B cell (primary cell): ENCODE results near the gene ELAVL2. TPM values are rescaled to one million over a fixed set of nuclear protein-coding genes. Genes with fewer than 3 reads are reported as not detected.

Experiments used
- ATAC-seq: fragments of 200-7000 bp; cut with Tn5 transposase; one replicate; pipeline ENCODE4 v1.10.0; 2021; ENCODE audit warnings: low read depth, mild to moderate bottlenecking, moderate number of reproducible peaks, moderate library complexity
- CTCF ChIA-PET: fragments of 350-600 bp; sonication (Branson Sonifier 250); formaldehyde crosslinking; loops from one replicate; lab custom pipeline; 2021; ENCODE audit warnings: antibody characterized with exemption, inconsistent platforms; lab: Charles Lee
- POLR2A ChIA-PET: fragments of 350-600 bp; sonication (Branson Sonifier 250); formaldehyde crosslinking; loops from one replicate; lab custom pipeline; 2021; ENCODE audit warnings: antibody characterized with exemption; lab: Charles Lee
- DNase-seq: peaks from one replicate; pipeline ENCODE4 v3.0.0; 2013
- H2AFZ ChIP-seq: 2 replicates; pipeline ENCODE4 v1.6.1; 2012; ENCODE audit warnings: mild to moderate bottlenecking, low read depth, low read length; ENCODE audit not compliant: insufficient read depth, poor library complexity, severe bottlenecking
- H3K27ac ChIP-seq, 2 donors: 1 replicate in 1 of 2; 2 replicates in 1 of 2; pipeline ENCODE4 v1.5.1; 2012 to 2013; ENCODE audit warnings: low read length in 2 of 2, mild to moderate bottlenecking in 2 of 2, moderate library complexity in 1 of 2
- H3K27me3 ChIP-seq, 4 experiments: fragments of 200-600 bp in 1 of 4; sonication (generic) in 1 of 4; replicated peaks in 1 of 4; 1 replicate in 2 of 4; 2 replicates in 2 of 4; pipeline versions ENCODE4 v1.6.1 to v1.7.0; 2013 to 2016; ENCODE audit warnings: low read length in 3 of 4, mild to moderate bottlenecking in 2 of 4, mixed read lengths in 1 of 4, moderate library complexity in 1 of 4; ENCODE audit not compliant: insufficient read depth in 4 of 4, control insufficient read depth in 3 of 4; ENCODE audit errors: control extremely low read depth in 1 of 4
- H3K36me3 ChIP-seq, 2 experiments: replicated peaks in 1 of 2; 1 replicate in 1 of 2; 2 replicates in 1 of 2; pipeline versions ENCODE4 v1.6.1 to v1.7.1; 2013; ENCODE audit warnings: low read length in 1 of 2; ENCODE audit not compliant: insufficient read depth in 2 of 2, control insufficient read depth in 1 of 2; ENCODE audit errors: control extremely low read depth in 1 of 2, extremely low read depth in 1 of 2
- H3K4me1 ChIP-seq, 2 donors: fragments of 200-600 bp in 1 of 2; sonication (generic) in 1 of 2; 1 replicate in 1 of 2; 2 replicates in 1 of 2; pipeline versions ENCODE4 v1.5.1 to v1.6.1; 2013 to 2017; ENCODE audit warnings: low read length in 2 of 2; ENCODE audit not compliant: control insufficient read depth in 2 of 2, insufficient read depth in 2 of 2
- H3K4me2 ChIP-seq: replicated peaks from 2 replicates; pipeline ENCODE3; 2012; ENCODE audit warnings: mild to moderate bottlenecking, low read depth, low read length; ENCODE audit not compliant: poor library complexity, severe bottlenecking
- H3K4me3 ChIP-seq, 5 experiments: fragments of 200-600 bp in 1 of 5; sonication (generic) in 1 of 5; 1 replicate in 3 of 5; 2 replicates in 2 of 5; pipeline versions ENCODE4 v1.5.1 to v1.7.0; 2011 to 2016; ENCODE audit warnings: low read length in 4 of 5, mild to moderate bottlenecking in 4 of 5, low read depth in 2 of 5, control low read depth in 1 of 5, moderate library complexity in 1 of 5; ENCODE audit not compliant: insufficient read depth in 1 of 5; ENCODE audit errors: control extremely low read depth in 1 of 5, extremely low read depth in 1 of 5
- H3K79me2 ChIP-seq: fragments of 200-600 bp; sonication (generic); one replicate; pipeline ENCODE4 v1.6.0; 2016; ENCODE audit warnings: low read length; ENCODE audit not compliant: control insufficient read depth, insufficient read depth
- H3K9ac ChIP-seq: fragments of 200-600 bp; sonication (generic); 2 replicates; pipeline ENCODE4 v1.6.1; 2017; ENCODE audit warnings: mild to moderate bottlenecking, low read length, moderate library complexity
- H3K9me3 ChIP-seq, 3 donors: one replicate each; pipeline versions ENCODE4 v1.6.1 to v1.7.1; 2013; ENCODE audit warnings: low read length in 2 of 3; ENCODE audit not compliant: control insufficient read depth in 2 of 3, insufficient read depth in 1 of 3; ENCODE audit errors: control extremely low read depth in 1 of 3
- H4K20me1 ChIP-seq: 2 replicates; pipeline ENCODE4 v1.6.0; 2012; ENCODE audit warnings: mild to moderate bottlenecking, low read length; ENCODE audit not compliant: insufficient read depth, control insufficient read depth, poor library complexity, severe bottlenecking
- H3K27ac Mint-ChIP-seq: one replicate; pipeline ENCODE4 v1.8.0; 2021; ENCODE audit warnings: mixed read lengths
- H3K27me3 Mint-ChIP-seq: one replicate; pipeline ENCODE4 v1.8.0; 2021; ENCODE audit warnings: mixed read lengths
- H3K4me1 Mint-ChIP-seq: one replicate; pipeline ENCODE4 v1.8.0; 2021; ENCODE audit warnings: mixed read lengths
- H3K4me3 Mint-ChIP-seq: one replicate; pipeline ENCODE4 v1.8.0; 2021; ENCODE audit warnings: mixed read lengths
- H3K9me3 Mint-ChIP-seq: one replicate; pipeline ENCODE4 v1.8.0; 2022; ENCODE audit warnings: mixed read lengths; ENCODE audit not compliant: insufficient read depth
- CTCF ChIP-seq: fragments of 200-600 bp; IDR thresholded peaks from one replicate; pipeline ENCODE4 v1.8.0; 2022; ENCODE audit warnings: antibody characterized with exemption, mild to moderate bottlenecking
- EZH2 ChIP-seq: IDR thresholded peaks from 2 replicates; pipeline ENCODE4 v1.6.1; 2012; ENCODE audit warnings: borderline replicate concordance, low read depth, mild to moderate bottlenecking, moderate library complexity, low read length; ENCODE audit not compliant: insufficient read depth, poor library complexity, severe bottlenecking
- WGBS: methylation state at CpG from one replicate; pipeline ENCODE4 v1.1.5; 2013; ENCODE audit warnings: missing lambda C conversion rate; ENCODE audit not compliant: insufficient coverage; 5-methylcytosine and 5-hydroxymethylcytosine counted together
- intact Hi-C: fragments of 100-400 bp; cut with micrococcal nuclease; formaldehyde crosslinking; loops from one replicate; pipeline ENCODE4 v1.10.0; 2022
- polyA plus RNA-seq: library from polyadenylated mRNA; depleted of rRNA; stranded (reverse); fragments of >200 nt; gene quantifications from 2 replicates; pipeline ENCODE4 v1.2.3, GENCODE V29; 2012
- total RNA-seq, 2 donors: library from RNA; stranded (reverse); fragments of 120-200 nt in 1 of 2; gene quantifications; 1 replicate in 1 of 2; 2 replicates in 1 of 2; pipeline versions ENCODE4 v1.2.3 to v1.2.4, GENCODE V29; 2013 to 2022

The ELAVL2 gene
- total and polyA plus RNA-seq, 2 donors (not counting 1 experiment from before 2014, with no cell fraction given), result not detected

GRCh38 chr9:23721466-23721865 is 104.6 kb downstream of the ELAVL2 start:
- no peak for DNase-seq
- intact Hi-C loops, result no loop called here
- no peaks in the 10 kb centered on the region for H3K27me3 Mint-ChIP-seq
- Histone ChIP-seq H3K36me3 (no peaks in the 10 kb centered on the region), H4K20me1 (no peaks in the 10 kb centered on the region), H3K9ac (no peak overlapping the region), H3K4me1 (no peaks in the 10 kb centered on the region), H3K79me2 (no peaks in the 10 kb centered on the region), H2AFZ (no peak overlapping the region), H3K4me3 (no peak overlapping the region), H3K27ac (no peak overlapping the region), H3K4me2 (no peak overlapping the region), H3K27me3 (no peaks in the 10 kb centered on the region), H3K9me3 (no peaks in the 10 kb centered on the region)
- no peak for ATAC-seq
- POLR2A ChIA-PET, result no interaction called here
- no peak overlapping the region for H3K27ac Mint-ChIP-seq
- no peak overlapping the region for H3K4me3 Mint-ChIP-seq
- CTCF ChIA-PET, result no interaction called here
- TF ChIP-seq EZH2, result no peak
- no peak for TF ChIP-seq CTCF
- H3K4me1 Mint-ChIP-seq, result no peaks in the 10 kb centered on the region
- H3K9me3 Mint-ChIP-seq, result peaks cover 2% of the 10 kb centered on the region

GRCh38 chr9:23717505-23717904 is 108.5 kb downstream of the ELAVL2 start:
- ATAC-seq, result no peak
- Histone ChIP-seq H3K4me3 (no peak overlapping the region), H4K20me1 (no peaks in the 10 kb centered on the region), H3K4me1 (no peaks in the 10 kb centered on the region), H3K27ac (no peak overlapping the region), H3K79me2 (no peaks in the 10 kb centered on the region), H3K4me2 (no peak overlapping the region), H3K9ac (no peak overlapping the region), H3K9me3 (peaks cover 0 to 4% (median 0%) of the 10 kb centered on the region in 3 donors), H3K36me3 (no peaks in the 10 kb centered on the region), H2AFZ (no peak overlapping the region), H3K27me3 (no peaks in the 10 kb centered on the region)
- ChIA-PET CTCF (no interaction called here), POLR2A (no interaction called here)
- TF ChIP-seq EZH2 (no peak), CTCF (no peak)
- no peaks in the 10 kb centered on the region for H3K27me3 Mint-ChIP-seq
- H3K27ac Mint-ChIP-seq, result no peak overlapping the region
- H3K4me3 Mint-ChIP-seq, result no peak overlapping the region
- H3K9me3 Mint-ChIP-seq, result no peaks in the 10 kb centered on the region
- H3K4me1 Mint-ChIP-seq, result no peaks in the 10 kb centered on the region
- 86% methylated on average over 1 of the region's 2 CpGs for WGBS
- intact Hi-C loops, result no loop called here
- DNase-seq, result no peak
